ENCODE data around the gene BEAN1.
"Not testable (repeated sequence)": the region's sequence is repeated elsewhere in the genome, so short reads cannot be mapped to it uniquely, and the experiment has no call there.

Gene BEAN1

DNA sequence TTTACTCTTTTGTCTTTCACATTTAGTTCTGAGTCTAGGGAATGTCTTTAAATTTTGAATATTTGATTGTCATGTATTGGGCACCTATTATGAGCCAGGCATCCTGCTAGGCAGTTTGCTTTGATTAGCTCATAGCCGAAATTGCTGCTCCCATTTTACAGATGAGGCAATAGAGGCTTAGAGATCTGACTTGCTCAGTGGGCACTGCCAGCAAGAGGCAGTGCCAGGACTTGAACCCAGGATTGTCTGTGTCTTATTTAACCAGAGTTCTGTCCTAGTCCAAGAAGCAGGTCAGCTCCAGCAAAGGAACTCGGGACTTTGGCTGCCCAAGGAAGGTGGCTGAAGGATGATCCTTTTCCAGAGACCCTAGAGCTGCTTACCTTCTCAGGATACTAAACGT is 24.5 kb downstream of the BEAN1 start:
- Histone ChIP-seq H3K27ac (ENCODE audit: extremely low read depth, low read depth, low read length) (no peak overlapping the region), H3K9me3 (ENCODE audit: control insufficient read depth, insufficient read depth, low read depth, low read length) (no peaks in the 10 kb centered on the region), H3K36me3 (ENCODE audit: control insufficient read depth in 2 of 2, insufficient read depth in 1 of 2, low read length in 2 of 2) (no peaks in the 10 kb centered on the region), H3K4me3 (ENCODE audit: low read depth, low read length) (no peak overlapping the region), H3K4me1 (ENCODE audit: control insufficient read depth, insufficient read depth, low read length) (no peaks in the 10 kb centered on the region)
- TF ChIP-seq ZNF76 (tag by site-specific recombination; IDR thresholded peaks at IDR 0.05; ENCODE audit: borderline replicate concordance, low read depth) (no peak), ZBTB8A (tag by site-specific recombination; IDR thresholded peaks at IDR 0.05) (no peak), ZNF16 (tag by site-specific recombination; IDR thresholded peaks at IDR 0.05; ENCODE audit: low read depth) (no peak), ZBTB48 (tag by site-specific recombination; IDR thresholded peaks at IDR 0.05) (no peak), ZNF623 (tag by site-specific recombination; IDR thresholded peaks at IDR 0.05) (no peak), ZNF112 (tag by site-specific recombination; IDR thresholded peaks at IDR 0.05) (no peak), TRIM28 (IDR thresholded peaks at IDR 0.05; ENCODE audit: borderline replicate concordance, low read length) (no peak), SP2 (tag by site-specific recombination; IDR thresholded peaks at IDR 0.05) (no peak), ZNF433 (tag by site-specific recombination; IDR thresholded peaks at IDR 0.05; ENCODE audit: low read depth) (no peak), ZNF610 (tag by site-specific recombination; IDR thresholded peaks at IDR 0.05; ENCODE audit: borderline replicate concordance) (no peak), ZNF776 (tag by site-specific recombination; IDR thresholded peaks at IDR 0.05; ENCODE audit: borderline replicate concordance) (no peak), ZNF23 (tag by site-specific recombination; IDR thresholded peaks at IDR 0.05; ENCODE audit: borderline replicate concordance) (no peak), ZNF510 (tag by site-specific recombination; IDR thresholded peaks at IDR 0.05; ENCODE audit: insufficient replicate concordance) (no peak), ZFP37 (tag by site-specific recombination; IDR thresholded peaks at IDR 0.05) (no peak), ZNF426 (tag by site-specific recombination; IDR thresholded peaks at IDR 0.05) (no peak), ZNF701 (tag by site-specific recombination; IDR thresholded peaks at IDR 0.05) (no peak)
- TF ChIP-seq, protein P1, sequence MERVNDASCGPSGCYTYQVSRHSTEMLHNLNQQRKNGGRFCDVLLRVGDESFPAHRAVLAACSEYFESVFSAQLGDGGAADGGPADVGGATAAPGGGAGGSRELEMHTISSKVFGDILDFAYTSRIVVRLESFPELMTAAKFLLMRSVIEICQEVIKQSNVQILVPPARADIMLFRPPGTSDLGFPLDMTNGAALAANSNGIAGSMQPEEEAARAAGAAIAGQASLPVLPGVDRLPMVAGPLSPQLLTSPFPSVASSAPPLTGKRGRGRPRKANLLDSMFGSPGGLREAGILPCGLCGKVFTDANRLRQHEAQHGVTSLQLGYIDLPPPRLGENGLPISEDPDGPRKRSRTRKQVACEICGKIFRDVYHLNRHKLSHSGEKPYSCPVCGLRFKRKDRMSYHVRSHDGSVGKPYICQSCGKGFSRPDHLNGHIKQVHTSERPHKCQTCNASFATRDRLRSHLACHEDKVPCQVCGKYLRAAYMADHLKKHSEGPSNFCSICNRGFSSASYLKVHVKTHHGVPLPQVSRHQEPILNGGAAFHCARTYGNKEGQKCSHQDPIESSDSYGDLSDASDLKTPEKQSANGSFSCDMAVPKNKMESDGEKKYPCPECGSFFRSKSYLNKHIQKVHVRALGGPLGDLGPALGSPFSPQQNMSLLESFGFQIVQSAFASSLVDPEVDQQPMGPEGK (tag by site-specific recombination; IDR thresholded peaks at IDR 0.05), result no peak
- TF ChIP-seq, protein P2, sequence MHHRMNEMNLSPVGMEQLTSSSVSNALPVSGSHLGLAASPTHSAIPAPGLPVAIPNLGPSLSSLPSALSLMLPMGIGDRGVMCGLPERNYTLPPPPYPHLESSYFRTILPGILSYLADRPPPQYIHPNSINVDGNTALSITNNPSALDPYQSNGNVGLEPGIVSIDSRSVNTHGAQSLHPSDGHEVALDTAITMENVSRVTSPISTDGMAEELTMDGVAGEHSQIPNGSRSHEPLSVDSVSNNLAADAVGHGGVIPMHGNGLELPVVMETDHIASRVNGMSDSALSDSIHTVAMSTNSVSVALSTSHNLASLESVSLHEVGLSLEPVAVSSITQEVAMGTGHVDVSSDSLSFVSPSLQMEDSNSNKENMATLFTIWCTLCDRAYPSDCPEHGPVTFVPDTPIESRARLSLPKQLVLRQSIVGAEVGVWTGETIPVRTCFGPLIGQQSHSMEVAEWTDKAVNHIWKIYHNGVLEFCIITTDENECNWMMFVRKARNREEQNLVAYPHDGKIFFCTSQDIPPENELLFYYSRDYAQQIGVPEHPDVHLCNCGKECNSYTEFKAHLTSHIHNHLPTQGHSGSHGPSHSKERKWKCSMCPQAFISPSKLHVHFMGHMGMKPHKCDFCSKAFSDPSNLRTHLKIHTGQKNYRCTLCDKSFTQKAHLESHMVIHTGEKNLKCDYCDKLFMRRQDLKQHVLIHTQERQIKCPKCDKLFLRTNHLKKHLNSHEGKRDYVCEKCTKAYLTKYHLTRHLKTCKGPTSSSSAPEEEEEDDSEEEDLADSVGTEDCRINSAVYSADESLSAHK (tag by site-specific recombination; IDR thresholded peaks at IDR 0.05), result no peak
- TF ChIP-seq, protein P3, sequence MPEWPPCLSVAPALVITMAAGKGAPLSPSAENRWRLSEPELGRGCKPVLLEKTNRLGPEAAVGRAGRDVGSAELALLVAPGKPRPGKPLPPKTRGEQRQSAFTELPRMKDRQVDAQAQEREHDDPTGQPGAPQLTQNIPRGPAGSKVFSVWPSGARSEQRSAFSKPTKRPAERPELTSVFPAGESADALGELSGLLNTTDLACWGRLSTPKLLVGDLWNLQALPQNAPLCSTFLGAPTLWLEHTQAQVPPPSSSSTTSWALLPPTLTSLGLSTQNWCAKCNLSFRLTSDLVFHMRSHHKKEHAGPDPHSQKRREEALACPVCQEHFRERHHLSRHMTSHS (tag by site-specific recombination; IDR thresholded peaks at IDR 0.05), result no peak
- CTCF ChIA-PET, result interaction anchor here (0.6 to 0.9 kb wide), 4 partner anchors 32 to 155 kb away, joined by 3 to 4 read pairs (median 3); no protein-coding TSS in a partner anchor
- POLR2A ChIA-PET, result no interaction called here

DNA sequence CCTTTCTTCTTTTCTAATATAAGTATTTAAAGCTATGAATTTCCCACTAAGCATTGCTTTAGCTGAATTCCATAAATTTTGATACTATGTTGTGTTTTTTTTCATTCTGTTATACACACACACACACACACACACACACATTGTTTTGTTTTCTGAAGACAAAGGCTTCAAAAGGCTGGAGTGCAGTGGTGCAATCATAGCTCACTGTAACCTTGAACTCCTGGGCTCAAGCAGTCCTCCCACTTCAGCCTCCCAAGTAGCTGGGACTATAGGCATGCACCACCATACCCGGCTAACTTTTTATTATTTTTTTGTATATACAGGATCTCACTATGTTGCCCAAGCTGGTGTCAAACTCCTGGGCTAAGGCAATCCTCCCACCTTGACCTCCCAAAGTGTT is 26.1 kb downstream of the BEAN1 start:
- H3K4me3 ChIP-seq (ENCODE audit: low read depth, low read length); H3K4me1 ChIP-seq (ENCODE audit: control insufficient read depth, insufficient read depth, low read length); H3K36me3 ChIP-seq (ENCODE audit: control insufficient read depth in 2 of 2, insufficient read depth in 1 of 2, low read length in 2 of 2); H3K9me3 ChIP-seq (ENCODE audit: control insufficient read depth, insufficient read depth, low read depth, low read length); H3K27ac ChIP-seq (ENCODE audit: extremely low read depth, low read depth, low read length); POLR2A ChIA-PET: not testable (repeated sequence)
- CTCF ChIA-PET, result interaction anchor here (1.0 kb wide), 1 partner anchor 30 kb away, joined by 3 read pairs; no protein-coding TSS in a partner anchor

Data from HEK293 (cell line).